ENCODE measurements around the gene EIF6. TPM values are rescaled to one million over a fixed set of nuclear protein-coding genes. Genes with fewer than 3 reads are reported as not detected.

EIF6 gene
- total and polyA plus RNA-seq, 9 of the 15 experiments (the other 6 are each of a cell fraction or from before 2014, with no cell fraction given) = 165 to 832 (median 229) TPM

GRCh38 chr20:35295058-35295457 lies 10.5 kb upstream of the EIF6 start (continued):
- no peak for TF ChIP-seq HES1 (IDR thresholded peaks at IDR 0.05; ENCODE audit: low read depth)
- no peak for TF ChIP-seq HDAC2 (IDR thresholded peaks at IDR 0.05)
- TF ChIP-seq RHOXF2B (CRISPR knock-in tag; conservative IDR thresholded peaks at IDR 0.05) = no peak
- no peak for TF ChIP-seq MTF1 (CRISPR knock-in tag; IDR thresholded peaks at IDR 0.05; ENCODE audit: borderline replicate concordance)
- no peak for TF ChIP-seq NR2F6 (CRISPR knock-in tag; IDR thresholded peaks at IDR 0.05)

- in situ Hi-C loops (cut with MboI) (no loop called here), intact Hi-C loops (cut with micrococcal nuclease) (no loop called here)
- Histone ChIP-seq H3K9me1 (ENCODE audit: control insufficient read depth, insufficient read depth, low read length) (no peaks in the 10 kb centered on the region), H3K9ac (ENCODE audit: insufficient read depth in 1 of 2, low read depth in 2 of 2, low read length in 2 of 2) (0 out of 4 replicates have a peak overlapping the region, but pooled peaks of 1 of the 2 experiments have one; percentile 26), H2AFZ (ENCODE audit: low read depth, low read length) (no peak overlapping the region), H3K27me3 (ENCODE audit: control insufficient read depth in 2 of 2, insufficient read depth in 2 of 2, low read length in 2 of 2) (peaks cover 31 to 60% of the 10 kb centered on the region in 2 experiments), H3K79me2 (ENCODE audit: control insufficient read depth, insufficient read depth, low read length) (no peaks in the 10 kb centered on the region), H4K20me1 (replicated peaks; ENCODE audit: control insufficient read depth, insufficient read depth, low read length) (0 out of 2 replicates have a peak, but pooled peaks cover 4% of the 10 kb centered on the region), H3K9me3 (replicated peaks; ENCODE audit: control insufficient read depth, insufficient read depth, low read depth, low read length) (no peaks in the 10 kb centered on the region), H3K27ac (ENCODE audit: extremely low read depth, low read depth, low read length) (no peak overlapping the region), H3K4me3 (no peak overlapping the region), H3K36me3 (ENCODE audit: control insufficient read depth, insufficient read depth, low read length) (no peaks in the 10 kb centered on the region), H3K4me1 (replicated peaks in 1 of 2; ENCODE audit: control insufficient read depth in 2 of 2, insufficient read depth in 2 of 2, low read length in 2 of 2) (peaks cover 3 to 19% of the 10 kb centered on the region in 2 experiments; a peak in 4 of 5 replicates), H3K4me2 (ENCODE audit: insufficient read depth, low read length) (no peak overlapping the region)
- ATAC-seq = no peak
- WGBS (ENCODE audit: insufficient coverage, low coverage, missing lambda C conversion rate) = 3% methylated on average over 5 of the region's 5 CpGs
- DNase-seq (ENCODE audit: extremely low read depth in 1 of 4, low spot score in 3 of 4) = no peak
- FAIRE-seq = no peak
- POLR2A ChIA-PET = no interaction called here
- CTCF ChIA-PET (ENCODE audit: low intra/inter-chr PET ratio) = no interaction called here
- BruUV-seq (replicated peaks) = no TSS peak
- TF ChIP-seq GTF3C2 (IDR thresholded peaks at IDR 0.05; ENCODE audit: borderline replicate concordance, extremely low read depth, insufficient read length) = no peak
- TF ChIP-seq ZNF253 (CRISPR knock-in tag; conservative IDR thresholded peaks at IDR 0.05) = no peak
- TF ChIP-seq RCOR1 (IDR thresholded peaks at IDR 0.05; ENCODE audit: borderline replicate concordance in 1 of 2, low read depth in 2 of 2, low read length in 2 of 2) = peak in 1 of 2 experiments; percentile 52; a peak in 1 of 4 replicates
- TF ChIP-seq ZFP91 (CRISPR knock-in tag; IDR thresholded peaks at IDR 0.05) = no peak
- TF ChIP-seq PHB (CRISPR knock-in tag; IDR thresholded peaks at IDR 0.05) = no peak
- no peak for TF ChIP-seq CSDE1 (IDR thresholded peaks at IDR 0.05)
- no peak for TF ChIP-seq JUND (IDR thresholded peaks at IDR 0.05; ENCODE audit: borderline replicate concordance, low read depth, low read length)
- no peak for TF ChIP-seq JUND (tag; IDR thresholded peaks at IDR 0.05; ENCODE audit: borderline replicate concordance, low read depth, low read length)
- TF ChIP-seq ZNF143 (CRISPR knock-in tag; IDR thresholded peaks at IDR 0.05) = no peak
Observed at GRCh38 chr20:35294293-35294685, 9.7 kb upstream of the EIF6 start.

Measured in K562 (cell line).